HEK293T (cell line): ENCODE data around the gene TAS1R1.

Source experiments
- BHLHE40 ChIP-seq: fragments of 450-650 bp; IDR thresholded peaks from 2 replicates; pipeline ENCODE4 v1.6.1; 2016; ENCODE audit warnings: mild to moderate bottlenecking, moderate library complexity, borderline replicate concordance
- CTBP1 ChIP-seq: fragments of 450-650 bp; IDR thresholded peaks from 2 replicates; pipeline ENCODE4 v1.6.1; 2016; ENCODE audit warnings: borderline replicate concordance
- ELF4 ChIP-seq: fragments of 450-650 bp; IDR thresholded peaks from 2 replicates; pipeline ENCODE4 v1.6.1; 2017; ENCODE audit warnings: antibody characterized with exemption
- FOXK2 ChIP-seq: fragments of 450-650 bp; IDR thresholded peaks from 2 replicates; pipeline ENCODE4 v1.6.1; 2016; ENCODE audit warnings: mild to moderate bottlenecking
- FOXM1 ChIP-seq: fragments of 450-650 bp; IDR thresholded peaks from 2 replicates; pipeline ENCODE4 v1.6.1; 2017; ENCODE audit warnings: mild to moderate bottlenecking, borderline replicate concordance
- LEF1 ChIP-seq: fragments of 450-650 bp; IDR thresholded peaks from 2 replicates; pipeline ENCODE4 v1.6.1; 2017; ENCODE audit warnings: mild to moderate bottlenecking, borderline replicate concordance
- NFRKB ChIP-seq: fragments of 450-650 bp; IDR thresholded peaks from 2 replicates; pipeline ENCODE4 v1.6.1; 2016; ENCODE audit warnings: mild to moderate bottlenecking, moderate library complexity
- SP1 ChIP-seq: fragments of 450-650 bp; IDR thresholded peaks from 2 replicates; pipeline ENCODE4 v1.6.1; 2017
- TARDBP ChIP-seq: fragments of 450-650 bp; IDR thresholded peaks from 2 replicates; pipeline ENCODE4 v1.6.1; 2016
- ZNF384 ChIP-seq: fragments of 450-650 bp; IDR thresholded peaks from 2 replicates; pipeline ENCODE4 v1.6.1; 2016

- TF ChIP-seq CTBP1 (no peak), FOXM1 (no peak), TARDBP (no peak), NFRKB (no peak), SP1 (no peak), ELF4 (no peak), BHLHE40 (no peak), ZNF384 (no peak), LEF1 (no peak), FOXK2 (no peak)
These were observed 45.4 kb downstream of the TAS1R1 start for GRCh38 chr1:6600410-6601048.
